Right atrium auricular region (tissue), 2 donors: ENCODE results near the gene NLGN4X. TPM values are rescaled to one million over a fixed set of nuclear protein-coding genes. Genes with fewer than 3 reads are reported as not detected.

Experiments used
- DNase-seq: peaks from one replicate; pipeline ENCODE4 v3.0.0-alpha.2; 2019; ENCODE audit warnings: low spot score
- H3K27ac ChIP-seq, 2 donors: fragments of 200-600 bp; sonication (generic); 1 replicate in 1 of 2; 2 replicates in 1 of 2; pipeline ENCODE4 v1.5.1; 2016 to 2019
- H3K27me3 ChIP-seq, 2 donors: fragments of 200-600 bp; sonication (generic); one replicate each; pipeline versions ENCODE4 v1.5.1 to v1.6.0; 2017 to 2019
- H3K36me3 ChIP-seq: fragments of 200-600 bp; sonication (generic); one replicate; pipeline ENCODE4 v1.5.1; 2016
- H3K4me1 ChIP-seq, 2 donors: fragments of 200-600 bp; sonication (generic); one replicate each; pipeline versions ENCODE4 v1.5.1 to v1.6.0; 2017 to 2019
- H3K4me3 ChIP-seq, 2 donors: fragments of 200-600 bp; sonication (generic); 1 replicate in 1 of 2; 2 replicates in 1 of 2; pipeline ENCODE4 v1.5.1; 2017 to 2019; ENCODE audit warnings: mild to moderate bottlenecking in 1 of 2, moderate library complexity in 1 of 2
- H3K9me3 ChIP-seq, 2 donors: fragments of 200-600 bp; sonication (generic); one replicate each; pipeline ENCODE4 v1.5.1; 2019
- CTCF ChIP-seq, 2 donors: fragments of 200-600 bp; sonication (generic); IDR thresholded peaks; one replicate each; pipeline ENCODE4 v1.5.1; 2019; ENCODE audit warnings: antibody characterized with exemption in 2 of 2
- total RNA-seq, 2 donors: library from RNA; depleted of rRNA; stranded (reverse); fragments of >200 nt; gene quantifications; one replicate each; pipeline ENCODE4 v1.1.0, GENCODE V29; 2016

NLGN4X gene
- total RNA-seq, 2 donors from 2014 or later: 4.2 to 6.1 TPM

- no peaks in the 10 kb centered on the region for H3K27me3 ChIP-seq
Observed at GRCh38 chrX:5898463-5898862, 330.2 kb downstream of the NLGN4X start.

DNA sequence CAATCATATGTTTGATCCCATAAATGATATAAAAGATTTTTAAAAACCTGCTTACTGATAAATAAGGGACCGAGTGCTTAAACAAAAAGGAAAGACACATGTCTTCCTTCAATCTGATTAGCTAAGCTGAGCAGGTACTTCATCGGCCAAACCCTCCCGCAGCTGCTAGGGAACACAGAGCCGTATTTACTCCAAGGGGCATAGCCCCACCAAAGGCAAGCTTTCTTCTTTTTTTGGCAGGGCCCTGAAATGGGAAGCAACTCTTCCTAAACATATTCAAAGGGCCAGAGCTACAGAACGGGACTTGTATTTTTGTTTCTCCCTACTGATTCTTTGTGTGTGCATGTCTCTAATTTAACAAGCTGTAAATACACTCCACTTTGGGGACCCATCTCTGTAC is 337.3 kb downstream of the NLGN4X start:
- DNase-seq: no peak
- Histone ChIP-seq H3K9me3 (no peaks in the 10 kb centered on the region), H3K4me3 (no peak overlapping the region), H3K36me3 (no peaks in the 10 kb centered on the region), H3K4me1 (no peaks in the 10 kb centered on the region), H3K27ac (no peak overlapping the region), H3K27me3 (no peaks in the 10 kb centered on the region)
- TF ChIP-seq CTCF (IDR thresholded peaks at IDR 0.05): no peak

More at GRCh38 chrX:5898463-5898862, 330.2 kb downstream of the NLGN4X start:
- no peak overlapping the region for H3K27ac ChIP-seq
- H3K4me1 ChIP-seq: no peaks in the 10 kb centered on the region
- no peak overlapping the region for H3K4me3 ChIP-seq
- no peaks in the 10 kb centered on the region for H3K36me3 ChIP-seq
- no peak for TF ChIP-seq CTCF (IDR thresholded peaks at IDR 0.05)
- no peaks in the 10 kb centered on the region for H3K9me3 ChIP-seq
- no peak for DNase-seq

GRCh38 chrX:5876984-5877596 is 351.6 kb downstream of the NLGN4X start:
- H3K36me3 ChIP-seq: no peaks in the 10 kb centered on the region
- H3K9me3 ChIP-seq: no peaks in the 10 kb centered on the region
- peak in 1 of 2 donors; percentile 50 for TF ChIP-seq CTCF (IDR thresholded peaks at IDR 0.05)
- no peak overlapping the region for H3K4me3 ChIP-seq
- no peaks in the 10 kb centered on the region for H3K27me3 ChIP-seq
- no peak overlapping the region for H3K27ac ChIP-seq
- no peaks in the 10 kb centered on the region for H3K4me1 ChIP-seq
- DNase-seq: no peak

GRCh38 chrX:5870238-5870637 is 358.4 kb downstream of the NLGN4X start:
- Histone ChIP-seq H3K9me3 (no peaks in the 10 kb centered on the region), H3K27me3 (no peaks in the 10 kb centered on the region), H3K4me1 (no peaks in the 10 kb centered on the region), H3K4me3 (no peak overlapping the region), H3K36me3 (no peaks in the 10 kb centered on the region), H3K27ac (no peak overlapping the region)
- no peak for TF ChIP-seq CTCF (IDR thresholded peaks at IDR 0.05)
- DNase-seq: no peak

GRCh38 chrX:5869786-5870185 is 358.9 kb downstream of the NLGN4X start:
- H3K27me3 ChIP-seq: no peaks in the 10 kb centered on the region
- no peaks in the 10 kb centered on the region for H3K4me1 ChIP-seq

More at GRCh38 chrX:5869786-5870185, 358.9 kb downstream of the NLGN4X start:
- no peak for TF ChIP-seq CTCF (IDR thresholded peaks at IDR 0.05)
- Histone ChIP-seq H3K9me3 (no peaks in the 10 kb centered on the region), H3K4me3 (no peak overlapping the region), H3K36me3 (no peaks in the 10 kb centered on the region), H3K27ac (no peak overlapping the region)
- DNase-seq: no peak
